T-helper 2 cell (primary cell): ENCODE measurements around the gene CORO7.
A peak's percentile ranks its signal among the peaks of the same experiment; 100 is the strongest.

Source experiments
- DNase-seq, 5 experiments: peaks; one replicate each; pipeline versions ENCODE4 v3.0.0 to v3.0.0-alpha.2; 2012 to 2022

CORO7 gene

DNA sequence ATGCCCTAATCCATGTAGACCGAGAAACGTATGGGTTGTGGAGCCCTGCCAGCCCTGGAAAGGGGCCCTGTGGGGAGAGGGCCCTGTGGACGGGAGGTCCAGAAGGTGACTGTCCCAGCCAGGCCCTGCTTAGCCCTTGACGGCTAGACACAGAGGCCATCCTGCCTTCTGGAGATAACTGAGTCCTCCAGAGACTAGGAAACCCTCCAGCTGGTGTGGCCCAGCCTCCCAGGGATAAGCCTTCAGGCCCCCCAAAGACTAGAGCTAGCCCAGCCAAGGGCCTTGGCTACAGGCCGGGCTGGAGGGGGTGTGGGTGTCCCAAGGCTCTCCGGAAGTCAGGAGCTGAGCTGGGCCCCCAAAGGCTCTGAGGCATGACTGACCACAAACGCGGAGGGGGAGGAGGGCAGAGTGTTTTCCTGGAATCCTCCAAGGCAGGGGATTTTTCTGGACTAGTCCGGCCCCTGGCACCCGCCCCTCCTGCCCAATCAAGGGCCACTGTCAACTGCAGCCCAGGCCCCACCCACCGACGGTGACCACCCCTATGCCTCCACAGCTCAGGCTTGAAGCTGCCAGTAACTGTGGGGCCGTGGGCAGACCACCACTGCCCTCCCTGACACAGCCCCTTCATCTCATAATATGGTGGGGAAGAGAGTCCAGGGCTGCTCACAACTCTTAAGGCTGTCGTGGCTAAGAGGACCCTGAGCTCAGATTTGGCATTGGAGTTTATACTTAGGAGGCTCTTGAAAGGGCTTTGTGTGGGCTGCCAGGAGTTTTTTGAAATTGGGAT is 45.6 kb downstream of the CORO7 start:
- no peak for DNase-seq

DNA sequence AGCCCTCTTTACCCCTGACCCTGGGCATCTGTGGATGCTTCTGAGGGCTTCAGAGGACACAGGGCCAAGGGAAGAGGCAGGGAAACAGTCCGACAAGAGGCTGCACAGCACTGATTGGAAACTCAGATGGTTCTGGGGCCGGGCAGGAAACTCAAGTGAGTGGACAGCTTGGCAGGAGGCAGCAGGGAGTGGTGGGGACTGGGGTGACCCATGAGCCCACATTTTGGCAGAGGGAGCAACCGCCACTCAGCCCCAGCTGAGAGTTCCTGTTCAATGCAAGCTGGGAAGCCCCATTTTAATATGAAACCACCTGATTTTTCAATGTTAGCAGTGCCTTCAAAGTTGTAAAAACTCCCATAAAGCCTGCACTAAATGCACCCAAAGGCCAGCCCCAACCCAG is 46.2 kb downstream of the CORO7 start:
- DNase-seq, result no peak

GRCh38 chr16:4369007-4369733 is 47.2 kb downstream of the CORO7 start:
- no peak for DNase-seq

DNA sequence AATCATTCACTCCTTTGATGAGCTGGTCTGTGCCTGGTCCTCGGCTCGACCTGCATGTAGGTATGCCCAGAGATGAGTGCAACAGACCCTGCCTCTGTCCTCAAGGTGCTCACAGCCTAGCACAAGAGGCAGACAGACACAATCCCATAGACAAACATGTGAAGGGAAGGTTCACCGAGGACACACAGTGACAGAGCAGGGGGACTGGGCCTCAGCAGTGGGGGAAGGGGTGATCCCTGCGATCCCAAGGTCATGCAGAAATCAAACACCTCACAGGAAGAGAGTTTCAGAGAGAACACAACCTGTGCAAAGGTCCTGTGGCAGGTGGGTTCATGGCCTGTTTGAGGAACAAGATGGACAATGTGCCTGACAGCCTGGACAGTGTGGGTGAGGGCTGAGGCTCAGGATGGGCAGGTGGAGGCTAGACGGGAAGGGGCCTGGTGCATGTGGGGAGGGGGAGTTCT is 49.0 kb downstream of the CORO7 start:
- DNase-seq, result no peak

DNA sequence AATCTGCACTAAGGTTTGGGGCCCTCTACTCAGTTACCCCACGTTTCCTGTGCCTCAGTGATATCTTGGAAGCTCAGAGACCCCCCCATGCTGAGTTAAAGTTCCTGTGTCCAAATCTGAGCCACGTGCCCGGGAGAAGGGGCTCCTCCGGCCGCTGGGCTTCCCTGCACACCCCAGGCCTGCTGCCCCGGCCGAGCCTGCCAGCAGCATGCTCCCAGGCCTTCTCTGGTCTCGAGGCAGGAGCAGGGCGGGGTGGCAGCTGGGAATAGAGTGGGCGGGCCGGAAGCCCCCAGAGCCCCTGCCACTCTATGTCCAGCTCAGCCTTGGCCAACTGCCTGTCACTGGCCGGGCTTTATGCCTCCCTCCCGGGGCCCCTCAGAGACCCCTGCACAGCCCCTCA is 50.4 kb downstream of the CORO7 start:
- no peak for DNase-seq

- no peak for DNase-seq
Measured at GRCh38 chr16:4365615-4366014, 50.8 kb downstream of the CORO7 start.

- DNase-seq, result no peak
Measured at GRCh38 chr16:4365014-4365406, 51.4 kb downstream of the CORO7 start.

- DNase-seq, result no peak
Measured at GRCh38 chr16:4364196-4365013, 52.0 kb downstream of the CORO7 start.

DNA sequence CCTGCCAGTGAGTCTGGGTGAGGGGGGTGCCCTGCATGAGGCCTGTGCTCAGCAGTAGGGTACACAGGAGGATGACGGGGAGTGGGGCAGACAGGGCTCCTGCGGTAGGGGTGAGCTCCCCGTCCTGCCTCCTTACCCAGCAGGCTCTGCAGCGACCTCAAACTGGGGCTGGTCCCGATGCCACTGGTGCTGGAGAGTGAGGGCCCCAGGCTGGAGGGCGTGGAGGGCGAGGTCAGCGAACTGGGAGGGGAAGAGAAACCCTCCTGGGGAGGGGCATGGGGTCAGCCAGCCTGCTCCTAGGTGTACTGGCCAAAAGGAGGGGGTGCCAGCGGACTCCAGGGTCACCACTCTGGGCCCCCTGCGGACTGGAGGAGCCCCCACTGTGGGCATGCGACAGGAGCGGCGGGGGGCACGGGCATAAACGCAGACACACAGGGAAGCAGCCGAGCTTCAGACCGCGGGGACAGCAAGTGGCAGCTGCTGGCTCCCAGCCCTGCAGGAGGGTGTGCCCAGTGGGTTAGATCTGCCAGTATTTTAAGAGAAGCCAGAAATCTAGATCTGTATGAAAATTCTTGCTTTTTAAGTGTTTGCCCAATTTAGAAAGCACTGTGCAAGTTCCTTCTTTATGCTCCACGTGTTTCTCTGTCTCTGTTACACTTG is 53.8 kb downstream of the CORO7 start:
- no peak for DNase-seq

DNA sequence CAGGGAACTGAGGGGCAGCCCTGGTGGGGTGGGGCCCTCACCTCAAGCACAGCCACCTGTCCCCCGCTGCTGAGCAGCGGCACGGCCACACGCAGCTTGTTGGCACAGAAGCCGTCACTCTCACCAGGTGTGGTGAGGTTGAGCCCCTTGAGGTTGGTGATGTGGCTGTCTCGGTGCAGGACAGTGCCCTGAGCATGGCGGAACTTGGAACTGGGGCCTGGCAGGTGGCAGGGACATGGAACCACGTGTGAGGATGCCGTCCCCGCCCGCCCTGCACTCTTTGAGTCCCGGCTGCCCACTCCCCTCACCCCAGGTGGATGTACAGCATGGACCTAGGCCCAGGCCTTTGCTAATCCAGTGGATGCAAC is 54.5 kb downstream of the CORO7 start:
- no peak for DNase-seq

DNA sequence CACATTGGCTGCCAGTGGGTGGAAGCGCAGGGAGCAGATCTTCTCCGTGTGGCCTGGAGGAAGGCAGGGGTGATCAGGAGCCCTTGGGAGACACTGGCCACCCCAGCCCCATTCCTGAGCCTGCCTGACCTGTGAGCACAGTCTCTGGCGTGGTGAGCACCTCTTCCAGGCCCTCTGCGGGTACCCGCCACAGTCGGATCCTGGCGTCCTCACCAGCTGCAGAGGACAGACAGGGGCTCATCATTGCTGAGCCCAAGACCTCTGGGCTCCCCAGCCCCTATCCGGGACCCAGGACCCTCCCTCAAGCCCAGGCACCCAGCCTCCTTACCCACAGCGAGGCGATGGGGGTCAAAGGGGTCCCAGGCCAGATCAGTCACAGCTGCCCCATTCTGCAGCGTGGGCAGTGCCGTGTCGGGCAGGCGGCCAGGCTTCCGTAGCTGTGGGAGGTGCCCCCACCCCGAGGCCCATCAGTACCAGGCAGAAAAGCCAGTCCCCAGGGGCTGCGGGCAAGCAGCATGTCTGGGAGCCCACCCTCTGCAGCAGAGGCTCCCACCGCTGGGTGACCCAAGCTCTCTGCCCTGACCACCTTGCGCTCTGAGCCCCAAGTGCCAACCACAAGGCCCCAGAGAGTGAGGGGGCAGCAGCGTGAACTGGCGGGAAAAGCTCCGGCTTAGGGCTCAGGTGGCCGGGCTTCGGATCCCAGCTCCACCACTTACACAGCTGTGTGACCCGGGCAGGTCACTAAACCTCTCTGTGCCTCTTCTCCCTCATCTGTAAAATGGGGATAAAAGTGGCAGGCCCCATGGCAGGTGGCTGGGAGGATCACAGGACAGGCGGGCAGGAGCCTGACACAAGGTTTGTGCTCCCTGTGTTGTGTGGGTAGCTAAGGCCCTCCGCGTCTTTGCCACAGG is 55.1 kb downstream of the CORO7 start:
- no peak for DNase-seq

DNA sequence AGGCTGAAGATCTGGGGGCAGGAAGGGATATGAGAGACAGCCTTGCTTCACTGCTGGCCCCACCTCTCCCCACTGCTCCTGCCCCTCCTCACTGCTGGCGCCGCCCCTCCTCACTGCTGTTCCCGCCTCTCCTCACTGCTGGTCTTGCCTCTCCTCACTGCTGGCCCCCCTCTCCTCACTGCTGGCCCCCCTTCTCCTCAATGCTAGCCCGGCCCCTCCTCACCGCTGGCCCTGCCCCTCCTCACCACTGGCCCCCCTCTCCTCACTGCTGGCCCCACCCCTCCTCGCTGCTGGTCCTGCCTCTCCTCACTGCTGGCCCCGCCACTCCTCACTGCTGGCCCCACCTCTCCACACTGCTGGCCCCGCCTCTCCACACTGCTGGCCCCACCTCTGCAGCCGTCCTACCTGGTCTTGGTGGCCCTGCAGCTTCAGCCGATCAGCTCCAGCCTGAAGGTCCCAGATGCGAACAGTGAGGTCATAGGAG is 55.8 kb downstream of the CORO7 start:
- DNase-seq, result no peak

- DNase-seq, result no peak
Measured at GRCh38 chr16:4359914-4360313, 56.5 kb downstream of the CORO7 start.

GRCh38 chr16:4358831-4359561 is 57.4 kb downstream of the CORO7 start:
- peak; percentile 37 to 58 (median 49) for DNase-seq

DNA sequence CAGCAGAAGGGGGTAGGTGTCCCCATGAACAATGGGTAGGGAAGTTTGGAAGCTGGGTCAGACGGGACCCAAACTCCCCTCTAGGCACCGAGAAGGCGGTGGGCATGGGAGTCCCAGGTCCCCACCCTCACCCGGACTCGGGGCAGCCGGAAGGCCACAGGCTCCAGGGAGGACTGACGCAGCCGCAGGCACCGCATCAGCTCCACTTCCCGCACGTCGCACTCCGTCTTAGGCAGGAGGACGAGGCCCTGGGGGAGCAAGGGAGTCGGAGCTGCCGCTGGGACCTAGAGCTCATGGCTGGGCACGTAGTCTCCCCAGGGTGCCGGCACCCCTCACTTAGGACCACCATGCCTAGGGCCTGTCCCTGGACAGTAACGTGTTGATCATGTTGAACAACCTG is 58.2 kb downstream of the CORO7 start:
- DNase-seq, result no peak

DNA sequence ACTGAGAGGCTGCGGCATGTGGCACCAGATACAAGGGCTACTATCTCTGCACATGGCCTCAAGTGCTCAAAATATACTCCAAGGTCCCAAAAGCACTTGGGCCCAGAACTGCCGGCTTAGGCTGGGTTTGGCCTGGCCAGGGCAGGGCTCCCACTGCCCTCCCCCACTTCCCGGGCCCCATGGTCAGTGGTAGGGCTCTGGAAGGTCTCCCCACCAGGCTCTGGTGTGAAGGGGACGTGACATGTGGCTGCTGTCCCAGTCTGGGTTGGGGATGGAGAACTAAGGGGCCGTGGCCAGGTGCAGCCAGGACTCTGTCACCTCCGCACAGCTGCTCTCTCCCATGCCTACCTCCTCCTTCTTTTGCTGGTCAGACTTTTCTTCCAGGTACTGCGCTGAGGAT is 59.6 kb downstream of the CORO7 start:
- DNase-seq, result no peak

DNA sequence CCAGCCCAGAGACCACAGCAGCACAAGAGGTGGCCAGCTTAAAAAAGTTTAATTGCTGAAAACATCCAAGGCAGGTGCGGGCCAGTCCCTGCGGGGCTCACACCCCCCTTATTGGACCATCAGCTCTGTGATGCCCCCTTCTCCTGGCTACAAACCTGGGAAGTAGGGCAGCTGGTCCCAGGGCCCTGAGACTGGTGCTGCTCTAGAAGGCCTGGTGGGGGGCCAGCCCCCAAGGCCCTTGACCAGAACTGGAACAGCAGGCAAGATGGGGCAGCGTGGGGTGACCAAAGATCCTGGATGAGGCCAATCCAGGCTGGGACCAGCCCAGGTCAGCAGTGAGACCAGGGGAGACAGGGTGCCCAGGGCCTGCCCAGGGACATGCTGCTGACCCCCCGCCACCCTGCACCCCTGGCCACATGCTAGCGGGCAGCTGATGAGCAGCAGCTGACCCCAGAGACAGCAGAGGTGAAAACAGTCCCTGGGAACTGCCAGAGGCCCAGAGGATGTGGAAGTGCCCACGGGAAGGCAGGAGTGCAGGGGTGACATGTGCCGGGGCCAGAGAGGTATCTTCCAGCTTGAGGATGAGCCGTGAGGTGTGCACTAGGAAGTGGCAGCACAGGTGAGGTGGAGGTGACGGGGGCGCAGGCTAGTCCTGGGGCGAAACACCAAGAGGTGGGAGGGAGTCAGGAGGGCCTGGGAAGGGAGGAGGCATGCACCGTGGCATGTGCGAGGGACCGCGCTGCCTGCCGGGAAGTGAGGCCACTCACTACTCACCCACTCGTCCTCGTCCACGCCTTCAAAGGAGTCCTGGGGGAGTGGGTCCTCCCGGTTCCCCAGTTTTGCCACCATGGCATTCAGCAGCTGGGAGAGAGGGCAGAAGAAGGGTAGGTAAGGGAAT is 61.6 kb downstream of the CORO7 start:
- no peak for DNase-seq

GRCh38 chr16:4353675-4354074 is 62.7 kb downstream of the CORO7 start:
- DNase-seq, result no peak

- DNase-seq, result no peak
Measured at GRCh38 chr16:4352843-4353242, 63.6 kb downstream of the CORO7 start.

DNA sequence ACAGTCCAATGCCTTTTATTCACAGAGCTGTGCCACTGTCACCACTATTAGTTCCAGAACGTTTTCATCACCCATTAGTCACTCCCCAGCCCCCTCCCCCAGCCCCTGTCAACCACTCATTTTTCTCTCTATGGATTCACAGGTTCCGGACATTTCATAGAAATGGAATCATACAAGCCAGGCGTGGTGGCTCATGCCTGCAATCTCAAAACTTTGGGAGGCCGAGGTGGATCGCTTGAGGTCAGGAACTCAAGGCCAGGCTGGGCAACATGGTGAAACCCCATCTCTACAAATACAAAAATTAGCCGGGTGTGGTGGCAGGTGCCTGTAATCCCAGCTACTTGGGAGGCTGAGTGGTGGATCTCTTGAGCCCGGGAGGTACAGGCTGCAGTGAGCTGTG is 64.5 kb downstream of the CORO7 start:
- no peak for DNase-seq
